ENCODE measurements around the gene RAD51B.

DNA sequence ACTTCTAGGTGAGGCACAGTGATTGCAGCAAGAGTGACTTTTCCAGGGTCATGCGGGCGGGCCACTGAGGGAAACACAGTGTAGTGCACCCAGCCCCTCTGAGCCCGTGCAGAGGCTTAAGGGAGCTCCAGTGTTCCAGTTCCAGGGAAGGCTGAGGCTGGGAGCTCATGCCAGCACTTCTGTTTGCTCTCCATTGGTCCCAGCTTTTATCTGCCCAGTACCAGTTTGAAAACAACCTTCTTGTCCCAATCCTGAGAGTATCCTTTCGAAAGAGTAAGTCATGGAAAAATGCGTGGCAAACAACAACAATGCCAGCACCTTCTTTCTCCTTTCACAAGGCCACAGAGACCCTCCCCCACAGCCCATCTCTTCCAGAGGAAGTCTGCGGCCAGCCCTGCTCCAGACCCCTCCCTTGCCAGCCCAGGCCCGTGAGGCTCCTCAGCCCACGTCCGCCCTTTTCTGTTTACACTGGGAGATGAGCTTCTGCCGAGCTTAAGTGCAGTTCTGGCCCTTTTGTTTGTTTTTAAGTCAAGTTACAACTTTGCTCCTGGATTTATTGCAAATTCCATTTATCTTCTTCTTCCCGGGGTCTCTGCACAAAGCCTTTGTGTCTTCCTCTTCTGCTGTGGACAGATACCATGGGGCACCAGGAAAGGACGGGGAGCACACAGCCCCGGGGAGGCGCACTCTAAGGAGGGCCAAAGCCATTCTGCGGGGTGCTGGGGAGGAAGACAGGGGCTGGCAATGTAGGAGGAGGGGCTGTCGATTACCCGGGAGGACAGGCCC, 787.7 kb downstream of the RAD51B start:
- no peak for TF ChIP-seq FOXJ3 (CRISPR knock-in tag; IDR thresholded peaks at IDR 0.05)
- TF ChIP-seq HLTF (IDR thresholded peaks at IDR 0.05) = no peak
- no peak for TF ChIP-seq POLR2A (conservative IDR thresholded peaks at IDR 0.05)
- TF ChIP-seq, protein P1, sequence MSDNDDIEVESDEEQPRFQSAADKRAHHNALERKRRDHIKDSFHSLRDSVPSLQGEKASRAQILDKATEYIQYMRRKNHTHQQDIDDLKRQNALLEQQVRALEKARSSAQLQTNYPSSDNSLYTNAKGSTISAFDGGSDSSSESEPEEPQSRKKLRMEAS (CRISPR knock-in tag; IDR thresholded peaks at IDR 0.05) = no peak
- TF ChIP-seq SRSF9 (IDR thresholded peaks at IDR 0.05; ENCODE audit: borderline replicate concordance, low read depth, low read length) = no peak
- no peak for TF ChIP-seq RFX1 (IDR thresholded peaks at IDR 0.05)
- TF ChIP-seq, protein P2, sequence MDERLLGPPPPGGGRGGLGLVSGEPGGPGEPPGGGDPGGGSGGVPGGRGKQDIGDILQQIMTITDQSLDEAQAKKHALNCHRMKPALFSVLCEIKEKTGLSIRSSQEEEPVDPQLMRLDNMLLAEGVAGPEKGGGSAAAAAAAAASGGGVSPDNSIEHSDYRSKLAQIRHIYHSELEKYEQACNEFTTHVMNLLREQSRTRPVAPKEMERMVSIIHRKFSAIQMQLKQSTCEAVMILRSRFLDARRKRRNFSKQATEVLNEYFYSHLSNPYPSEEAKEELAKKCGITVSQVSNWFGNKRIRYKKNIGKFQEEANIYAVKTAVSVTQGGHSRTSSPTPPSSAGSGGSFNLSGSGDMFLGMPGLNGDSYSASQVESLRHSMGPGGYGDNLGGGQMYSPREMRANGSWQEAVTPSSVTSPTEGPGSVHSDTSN (CRISPR knock-in tag; IDR thresholded peaks at IDR 0.05; ENCODE audit: low read depth) = no peak
- TF ChIP-seq, protein P2 (tag; conservative IDR thresholded peaks at IDR 0.05; ENCODE audit: low read depth) = no peak
- TF ChIP-seq TGIF2 (CRISPR knock-in tag; IDR thresholded peaks at IDR 0.05) = no peak
- no peak for TF ChIP-seq ZNF384 (IDR thresholded peaks at IDR 0.05; ENCODE audit: low read depth, low read length)
- TF ChIP-seq, protein P3, sequence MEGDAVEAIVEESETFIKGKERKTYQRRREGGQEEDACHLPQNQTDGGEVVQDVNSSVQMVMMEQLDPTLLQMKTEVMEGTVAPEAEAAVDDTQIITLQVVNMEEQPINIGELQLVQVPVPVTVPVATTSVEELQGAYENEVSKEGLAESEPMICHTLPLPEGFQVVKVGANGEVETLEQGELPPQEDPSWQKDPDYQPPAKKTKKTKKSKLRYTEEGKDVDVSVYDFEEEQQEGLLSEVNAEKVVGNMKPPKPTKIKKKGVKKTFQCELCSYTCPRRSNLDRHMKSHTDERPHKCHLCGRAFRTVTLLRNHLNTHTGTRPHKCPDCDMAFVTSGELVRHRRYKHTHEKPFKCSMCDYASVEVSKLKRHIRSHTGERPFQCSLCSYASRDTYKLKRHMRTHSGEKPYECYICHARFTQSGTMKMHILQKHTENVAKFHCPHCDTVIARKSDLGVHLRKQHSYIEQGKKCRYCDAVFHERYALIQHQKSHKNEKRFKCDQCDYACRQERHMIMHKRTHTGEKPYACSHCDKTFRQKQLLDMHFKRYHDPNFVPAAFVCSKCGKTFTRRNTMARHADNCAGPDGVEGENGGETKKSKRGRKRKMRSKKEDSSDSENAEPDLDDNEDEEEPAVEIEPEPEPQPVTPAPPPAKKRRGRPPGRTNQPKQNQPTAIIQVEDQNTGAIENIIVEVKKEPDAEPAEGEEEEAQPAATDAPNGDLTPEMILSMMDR (IDR thresholded peaks at IDR 0.05 in 2 of 3, conservative IDR thresholded peaks at IDR 0.05 in 1 of 3; ENCODE audit: insufficient read depth in 2 of 3, low read depth in 1 of 3, low read length in 3 of 3) = no peak
- no peak for TF ChIP-seq HIVEP1 (CRISPR knock-in tag; IDR thresholded peaks at IDR 0.05)

Measured in K562 (cell line).